ENCODE data around the gene THSD4. TPM values are rescaled to one million over a fixed set of nuclear protein-coding genes. Genes with fewer than 3 reads are reported as not detected.

The THSD4 gene
- total RNA-seq, 2 experiments from 2014 or later: not detected

GRCh38 chr15:71473751-71474150 is 358.5 kb downstream of the THSD4 start:
- TF ChIP-seq CTCF (IDR thresholded peaks at IDR 0.05): no peak
- Mint-ChIP-seq H3K4me1 (ENCODE audit: low read depth) (peaks cover 2% of the 10 kb centered on the region), H3K9me3 (no peaks in the 10 kb centered on the region), H3K36me3 (ENCODE audit: low read depth) (no peaks in the 10 kb centered on the region), H3K27ac (no peak overlapping the region), H3K4me3 (no peak overlapping the region), H3K27me3 (no peaks in the 10 kb centered on the region)
- ChIA-PET CTCF (no interaction called here), POLR2A (no interaction called here)
- intact Hi-C loops (cut with micrococcal nuclease): no loop called here
- DNase-seq (no peak), ATAC-seq (no peak)

- ATAC-seq (no peak), DNase-seq (no peak)
- peaks cover 3% of the 10 kb centered on the region for H3K27me3 Mint-ChIP-seq
- H3K4me3 Mint-ChIP-seq: no peak overlapping the region
- no peaks in the 10 kb centered on the region for H3K9me3 Mint-ChIP-seq
- ChIA-PET CTCF (no interaction called here), POLR2A (interaction anchor here (1.0 kb wide), 1 partner anchor 10 kb away, joined by 3 read pairs; no protein-coding TSS in a partner anchor)
- H3K27ac Mint-ChIP-seq: no peak overlapping the region
- no peaks in the 10 kb centered on the region for H3K4me1 Mint-ChIP-seq (ENCODE audit: low read depth)
- intact Hi-C loops (cut with micrococcal nuclease): no loop called here
- TF ChIP-seq CTCF (IDR thresholded peaks at IDR 0.05): no peak
- no peaks in the 10 kb centered on the region for H3K36me3 Mint-ChIP-seq (ENCODE audit: low read depth)
These were observed 361.6 kb downstream of the THSD4 start for GRCh38 chr15:71476823-71477222.

GRCh38 chr15:71480556-71480955 is 365.3 kb downstream of the THSD4 start:
- intact Hi-C loops (cut with micrococcal nuclease): no loop called here
- H3K4me1 Mint-ChIP-seq (ENCODE audit: low read depth): no peaks in the 10 kb centered on the region
- ChIA-PET POLR2A (no interaction called here), CTCF (no interaction called here)
- no peak for TF ChIP-seq CTCF (IDR thresholded peaks at IDR 0.05)
- H3K27me3 Mint-ChIP-seq: peaks cover 4% of the 10 kb centered on the region
- H3K4me3 Mint-ChIP-seq: no peak overlapping the region
- no peak overlapping the region for H3K27ac Mint-ChIP-seq
- DNase-seq: no peak
- no peaks in the 10 kb centered on the region for H3K9me3 Mint-ChIP-seq
- no peak for ATAC-seq
- H3K36me3 Mint-ChIP-seq (ENCODE audit: low read depth): no peaks in the 10 kb centered on the region

GRCh38 chr15:71484080-71484479 is 368.8 kb downstream of the THSD4 start:
- no peaks in the 10 kb centered on the region for H3K36me3 Mint-ChIP-seq (ENCODE audit: low read depth)
- ATAC-seq (no peak), DNase-seq (no peak)
- no peak overlapping the region for H3K4me3 Mint-ChIP-seq
- no peak overlapping the region for H3K27ac Mint-ChIP-seq
- POLR2A ChIA-PET: interaction anchor here (0.6 kb wide), 1 partner anchor 166 kb away, joined by 3 read pairs; no protein-coding TSS in a partner anchor
- H3K27me3 Mint-ChIP-seq: peaks cover 11% of the 10 kb centered on the region
- intact Hi-C loops (cut with micrococcal nuclease): no loop called here
- no peaks in the 10 kb centered on the region for H3K9me3 Mint-ChIP-seq
- TF ChIP-seq CTCF (IDR thresholded peaks at IDR 0.05): no peak
- CTCF ChIA-PET: no interaction called here
- H3K4me1 Mint-ChIP-seq (ENCODE audit: low read depth): no peaks in the 10 kb centered on the region

GRCh38 chr15:71485094-71485693 is 369.9 kb downstream of the THSD4 start:
- ChIA-PET POLR2A (no interaction called here), CTCF (interaction anchor here (0.8 to 1.2 kb wide), 3 partner anchors 19 to 99 kb away, joined by 3 read pairs; no protein-coding TSS in a partner anchor)
- no peaks in the 10 kb centered on the region for H3K9me3 Mint-ChIP-seq
- no peaks in the 10 kb centered on the region for H3K4me1 Mint-ChIP-seq (ENCODE audit: low read depth)
- DNase-seq: no peak
- H3K36me3 Mint-ChIP-seq (ENCODE audit: low read depth): no peaks in the 10 kb centered on the region
- ATAC-seq: no peak
- no peak overlapping the region for H3K4me3 Mint-ChIP-seq
- intact Hi-C loops (cut with micrococcal nuclease): no loop called here
- peak; percentile 30 for TF ChIP-seq CTCF (IDR thresholded peaks at IDR 0.05)
- peaks cover 14% of the 10 kb centered on the region for H3K27me3 Mint-ChIP-seq
- H3K27ac Mint-ChIP-seq: no peak overlapping the region

All from activated CD8-positive, alpha-beta T cell treated with anti-CD3 and anti-CD28 coated beads for 36 hours (primary cell).